GM10266 (cell line): ENCODE measurements around the gene SNW1.

Experiments
- DNase-seq: peaks from one replicate; pipeline ENCODE4 v3.0.0; 2012; ENCODE audit errors: extremely low spot score
- CTCF ChIP-seq: IDR thresholded peaks from 2 replicates; pipeline ENCODE4 v1.5.1; 2012; ENCODE audit warnings: mild to moderate bottlenecking, low read depth; ENCODE audit not compliant: control insufficient read depth, insufficient read depth; ENCODE audit errors: missing control alignments

Gene SNW1

DNA sequence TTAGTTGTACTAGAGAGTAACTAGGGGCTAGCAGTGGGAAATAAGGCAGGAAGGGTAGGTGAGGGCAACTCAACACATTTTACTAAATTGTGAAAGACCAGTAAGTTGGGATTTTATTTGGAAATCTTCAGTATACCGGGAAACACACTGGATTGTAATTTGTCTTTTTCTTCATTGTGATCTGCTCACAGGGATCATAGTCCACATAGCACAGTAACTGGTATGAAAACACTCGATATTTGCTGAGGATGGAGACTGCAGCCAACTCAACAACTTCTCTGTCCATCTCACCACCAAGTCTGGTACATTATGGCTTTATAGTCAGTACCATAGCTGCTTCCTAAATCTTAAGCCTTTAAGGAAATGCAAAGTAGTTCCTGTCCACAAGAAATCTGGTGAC lies 50.6 kb downstream of the SNW1 start:
- TF ChIP-seq CTCF = no peak
- no peak for DNase-seq

DNA sequence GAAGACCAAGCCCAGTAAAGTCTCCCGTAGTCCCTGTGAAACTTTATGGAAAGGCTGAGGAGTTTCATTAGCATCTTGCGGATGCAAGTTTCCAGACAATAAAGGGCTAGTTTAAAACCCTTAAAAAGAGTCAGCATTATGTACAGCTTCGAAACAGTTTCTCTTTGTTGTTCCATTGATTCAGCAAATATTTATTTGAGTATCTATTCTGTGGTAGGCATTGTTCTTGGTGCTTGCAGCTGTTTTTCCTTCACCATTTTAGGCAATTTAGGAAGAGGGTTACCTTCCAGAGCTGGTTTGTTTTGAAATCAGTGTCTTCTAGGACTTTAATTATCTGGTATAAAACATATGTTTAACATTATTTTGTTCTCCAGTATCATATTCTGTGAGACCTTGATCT lies 51.5 kb downstream of the SNW1 start:
- TF ChIP-seq CTCF = no peak
- no peak for DNase-seq

- no peak for DNase-seq
- TF ChIP-seq CTCF = no peak
These were observed 52.2 kb downstream of the SNW1 start for GRCh38 chr14:77708749-77709148.

GRCh38 chr14:77707724-77708408 lies 53.1 kb downstream of the SNW1 start, which contains the start of the genes ALKBH1 and SLIRP:
ALKBH1 (minus strand) TSS chr14:77708023; CDS start chr14:77708004, 19 bp downstream.
SLIRP (plus strand) TSS chr14:77708103; CDS start chr14:77708112, 9 bp downstream.
- no peak for TF ChIP-seq CTCF
- peak; percentile 86 for DNase-seq

DNA sequence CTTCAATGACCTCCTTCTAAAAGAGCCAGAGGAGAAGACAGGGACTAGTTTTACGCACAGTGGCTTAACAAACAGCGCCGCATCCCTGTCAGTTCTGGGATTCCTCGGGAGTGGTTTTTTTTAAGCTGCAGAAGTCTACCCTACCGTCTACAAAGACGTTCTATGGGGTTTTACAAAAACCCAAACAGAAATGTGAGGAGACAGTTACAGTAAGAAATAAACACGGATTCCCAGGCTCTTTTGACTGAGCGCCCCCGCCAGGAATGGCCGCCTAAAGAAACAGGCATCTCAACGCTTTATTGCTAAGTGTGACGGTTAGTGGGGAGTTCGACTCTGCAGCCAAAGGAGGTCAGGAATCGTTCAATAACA lies 53.6 kb downstream of the SNW1 start:
- peak; percentile 24 for DNase-seq
- TF ChIP-seq CTCF = peak; percentile 15

- DNase-seq = no peak
- TF ChIP-seq CTCF = no peak
These were observed 69.7 kb downstream of the SNW1 start for GRCh38 chr14:77691259-77691658.

GRCh38 chr14:77682158-77682553 lies 78.8 kb downstream of the SNW1 start:
- DNase-seq = no peak
- TF ChIP-seq CTCF = no peak
